Activated CD4-positive, alpha-beta T cell treated with anti-CD3 and anti-CD28 coated beads, Interleukin-2, amount 50 U/mL, for 16 hours (primary cell): ENCODE results near the gene VIPAS39.
A peak's percentile ranks its signal among the peaks of the same experiment; 100 is the strongest.

Source experiments
- DNase-seq: peaks from one replicate; pipeline ENCODE4 v3.0.0-alpha.2; 2020

VIPAS39 gene

DNA sequence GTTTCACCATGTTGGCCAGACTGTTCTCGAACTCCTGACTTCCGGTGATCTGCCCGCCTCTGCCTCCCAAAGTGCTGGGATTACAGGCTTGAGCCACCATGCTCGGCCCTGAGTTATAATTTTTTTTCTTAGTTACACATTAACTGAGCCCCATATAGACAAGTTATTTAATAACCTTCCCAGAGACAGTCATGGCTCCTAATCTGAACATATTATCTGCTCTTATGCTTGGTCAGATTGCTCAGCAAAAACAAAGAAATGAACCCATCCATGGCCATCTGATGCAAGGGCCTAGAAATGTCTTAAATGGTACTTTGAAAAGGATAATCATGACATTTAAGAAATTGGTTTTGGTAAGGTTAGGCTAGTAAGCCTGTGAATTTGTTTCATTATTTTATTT, 67.2 kb downstream of the VIPAS39 start:
- DNase-seq, result no peak

DNA sequence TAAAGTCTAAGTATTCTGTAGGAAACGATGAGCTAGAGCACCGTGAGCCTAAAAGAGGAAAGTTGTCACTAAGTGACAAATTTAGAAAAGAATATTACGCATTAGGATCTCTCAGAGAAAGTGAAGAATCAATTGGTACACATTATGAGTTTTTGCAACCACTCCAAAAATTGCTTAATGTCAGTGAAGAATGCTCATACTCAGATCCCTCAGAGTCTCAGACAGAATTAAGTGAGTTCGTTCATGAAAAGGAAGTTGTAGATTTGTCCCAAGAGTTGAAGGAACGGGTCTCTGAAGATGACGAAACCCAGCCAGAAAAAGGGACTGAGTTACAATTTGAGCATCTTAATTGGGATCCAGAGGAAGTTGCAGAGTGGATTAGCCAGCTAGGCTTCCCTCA, 78.7 kb downstream of the VIPAS39 start:
- DNase-seq, result no peak

DNA sequence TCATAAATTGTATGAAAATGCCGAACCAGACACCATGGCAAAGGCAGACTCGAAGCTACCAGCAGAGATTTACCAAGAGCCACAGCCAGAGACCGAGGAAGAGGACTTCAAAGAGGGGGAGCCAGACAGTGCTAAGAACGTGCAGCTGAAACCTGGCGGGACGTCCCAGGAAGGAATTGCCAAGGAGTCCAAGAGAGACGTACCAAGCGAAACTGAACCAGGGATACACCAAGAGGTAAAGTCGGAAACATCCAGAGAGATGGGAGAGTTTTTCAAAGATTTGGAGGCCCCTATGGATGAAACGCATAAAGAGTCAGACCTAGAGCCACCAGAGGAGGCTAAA, 79.9 kb downstream of the VIPAS39 start:
- DNase-seq, result no peak

DNA sequence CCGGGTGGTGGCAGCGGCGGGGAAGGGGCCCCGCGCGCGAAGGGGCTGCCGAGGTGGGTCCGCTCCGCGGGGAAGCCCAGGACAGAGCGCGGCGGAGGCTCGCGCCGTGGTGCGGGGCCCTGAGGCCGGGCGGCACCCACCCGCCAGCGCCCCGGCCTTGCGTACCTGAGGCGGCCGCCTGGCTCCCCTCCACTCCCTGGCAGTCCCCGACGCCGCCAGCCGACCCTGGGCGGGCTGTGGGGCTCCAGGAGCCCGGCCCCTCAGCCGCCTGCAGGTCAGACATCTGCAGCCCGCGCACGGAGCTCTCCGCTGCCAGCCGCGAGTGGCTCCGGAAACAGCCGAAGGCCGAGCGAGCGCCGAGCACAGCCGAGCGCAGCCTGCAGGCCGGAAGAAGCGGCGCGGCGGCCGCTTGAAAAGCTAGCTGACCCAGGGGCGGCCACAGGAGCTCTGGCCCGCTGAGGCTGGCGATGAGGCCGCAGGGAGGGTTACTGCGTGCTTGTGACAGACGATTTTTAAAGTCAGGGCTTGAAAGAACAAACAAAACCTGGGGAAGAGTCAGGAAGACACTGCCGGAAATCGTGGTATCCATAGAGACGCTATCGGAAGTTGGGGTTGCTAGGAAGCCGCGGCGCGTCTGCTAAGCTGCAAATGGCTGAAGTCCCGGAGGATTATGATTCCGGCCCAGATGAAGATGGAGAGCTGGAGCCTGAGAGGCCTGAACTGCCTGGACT, 80.5 kb downstream of the VIPAS39 start, which contains the start of the genes SAMD15 and TMED8:
SAMD15 (plus strand) TSS at position 609 of the 731 bp plus-strand sequence; CDS start at position 649, 40 bp downstream.
TMED8 (minus strand) TSS at position 324 of the 731 bp plus-strand sequence; CDS start at position 283, 41 bp downstream.
- peak; percentile 87 for DNase-seq
